Skeletal muscle tissue (tissue), 4 donors: Measurements from ENCODE around the gene NUP214. TPM values are rescaled to one million over a fixed set of nuclear protein-coding genes. Genes with fewer than 3 reads are reported as not detected.
"Not testable (repeated sequence)": the region's sequence is repeated elsewhere in the genome, so short reads cannot be mapped to it uniquely, and the experiment has no call there.

ENCODE experiments used
- H3K27ac ChIP-seq: one replicate; pipeline ENCODE4 v1.7.0; 2013; ENCODE audit warnings: mild to moderate bottlenecking, low read depth, low read length, inconsistent platforms
- H3K27me3 ChIP-seq, 3 donors: one replicate each; pipeline ENCODE4 v1.7.0; 2013; ENCODE audit warnings: low read length in 3 of 3; ENCODE audit not compliant: control insufficient read depth in 3 of 3, insufficient read depth in 3 of 3
- H3K36me3 ChIP-seq, 3 donors: one replicate each; pipeline ENCODE4 v1.7.0; 2013; ENCODE audit warnings: low read length in 3 of 3; ENCODE audit not compliant: control insufficient read depth in 3 of 3, insufficient read depth in 3 of 3
- H3K4me1 ChIP-seq, 3 donors: one replicate each; pipeline ENCODE4 v1.7.0; 2013; ENCODE audit warnings: low read length in 3 of 3, mild to moderate bottlenecking in 3 of 3; ENCODE audit not compliant: control insufficient read depth in 3 of 3, insufficient read depth in 3 of 3
- H3K4me3 ChIP-seq, 3 donors: one replicate each; pipeline ENCODE4 v1.7.0; 2013; ENCODE audit warnings: low read length in 3 of 3
- H3K9ac ChIP-seq, 3 donors: one replicate each; pipeline ENCODE4 v1.7.0; 2013; ENCODE audit warnings: low read length in 3 of 3, mild to moderate bottlenecking in 3 of 3, moderate library complexity in 2 of 3, low read depth in 1 of 3
- H3K9me3 ChIP-seq, 3 donors: one replicate each; pipeline ENCODE4 v1.7.0; 2013; ENCODE audit warnings: low read length in 3 of 3; ENCODE audit not compliant: control insufficient read depth in 3 of 3
- total RNA-seq: library from RNA; depleted of rRNA; stranded (reverse); fragments of >200 nt; gene quantifications from one replicate; pipeline ENCODE4 v1.2.3, GENCODE V29; 2014
- donor health status: Osteomylitis.

The NUP214 gene
- total RNA-seq, 1 donor from 2014 or later = 20.9 TPM

GRCh38 chr9:131203431-131204218, 78.2 kb downstream of the NUP214 start:
- H3K36me3 ChIP-seq = peaks cover 15 to 44% (median 34%) of the 10 kb centered on the region in 3 donors
- H3K4me1 ChIP-seq = no peaks in the 10 kb centered on the region
- no peaks in the 10 kb centered on the region for H3K27me3 ChIP-seq
- H3K27ac ChIP-seq = no peak overlapping the region
- no peak overlapping the region for H3K9ac ChIP-seq
- no peak overlapping the region for H3K4me3 ChIP-seq
- no peaks in the 10 kb centered on the region for H3K9me3 ChIP-seq

- Histone ChIP-seq H3K4me1 (no peaks in the 10 kb centered on the region), H3K36me3 (peaks cover 10 to 39% (median 28%) of the 10 kb centered on the region in 3 donors), H3K9me3 (no peaks in the 10 kb centered on the region), H3K9ac (no peak overlapping the region), H3K27me3 (no peaks in the 10 kb centered on the region), H3K27ac (no peak overlapping the region), H3K4me3 (no peak overlapping the region)
Observed at GRCh38 chr9:131204285-131204684, 78.9 kb downstream of the NUP214 start.

GRCh38 chr9:131206495-131206894, 81.1 kb downstream of the NUP214 start:
- Histone ChIP-seq H3K27me3 (no peaks in the 10 kb centered on the region), H3K4me1 (no peaks in the 10 kb centered on the region), H3K36me3 (peaks cover 8 to 40% (median 26%) of the 10 kb centered on the region in 3 donors), H3K9me3 (no peaks in the 10 kb centered on the region), H3K4me3 (no peak overlapping the region), H3K9ac (no peak overlapping the region), H3K27ac (no peak overlapping the region)

GRCh38 chr9:131211920-131212319, 86.5 kb downstream of the NUP214 start:
- not testable (repeated sequence) for H3K4me3 ChIP-seq, H3K27me3 ChIP-seq, H3K27ac ChIP-seq, H3K9ac ChIP-seq, H3K9me3 ChIP-seq, H3K4me1 ChIP-seq
- H3K36me3 ChIP-seq = peaks cover 3 to 18% (median 14%) of the 10 kb centered on the region in 3 donors

GRCh38 chr9:131214286-131214856, 89.0 kb downstream of the NUP214 start:
- peaks cover 0 to 6% (median 4%) of the 10 kb centered on the region in 3 donors for H3K4me1 ChIP-seq
- peaks cover 3 to 20% (median 13%) of the 10 kb centered on the region in 3 donors for H3K36me3 ChIP-seq
- peaks cover 0 to 4% (median 0%) of the 10 kb centered on the region in 3 donors for H3K9me3 ChIP-seq
- H3K27me3 ChIP-seq = no peaks in the 10 kb centered on the region
- H3K4me3 ChIP-seq = no peak overlapping the region
- H3K27ac ChIP-seq = no peak overlapping the region
- H3K9ac ChIP-seq = no peak overlapping the region

GRCh38 chr9:131214876-131215275, 89.5 kb downstream of the NUP214 start:
- H3K9ac ChIP-seq = no peak overlapping the region
- no peak overlapping the region for H3K27ac ChIP-seq
- H3K4me1 ChIP-seq = peaks cover 0 to 6% (median 4%) of the 10 kb centered on the region in 3 donors
- H3K4me3 ChIP-seq = no peak overlapping the region
- no peaks in the 10 kb centered on the region for H3K27me3 ChIP-seq
- H3K36me3 ChIP-seq = peaks cover 3 to 20% (median 10%) of the 10 kb centered on the region in 3 donors
- H3K9me3 ChIP-seq = peaks cover 0 to 4% (median 0%) of the 10 kb centered on the region in 3 donors

GRCh38 chr9:131216806-131217205, 91.4 kb downstream of the NUP214 start:
- H3K27me3 ChIP-seq = no peaks in the 10 kb centered on the region
- H3K27ac ChIP-seq = no peak overlapping the region
- peaks cover 0 to 14% (median 6%) of the 10 kb centered on the region in 3 donors for H3K36me3 ChIP-seq
- H3K9me3 ChIP-seq = peaks cover 0 to 4% (median 0%) of the 10 kb centered on the region in 3 donors
- H3K4me1 ChIP-seq = peaks cover 0 to 6% (median 4%) of the 10 kb centered on the region in 3 donors
- H3K4me3 ChIP-seq = no peak overlapping the region
- no peak overlapping the region for H3K9ac ChIP-seq

- Histone ChIP-seq H3K4me1 (peaks cover 0 to 6% (median 4%) of the 10 kb centered on the region in 3 donors), H3K36me3 (peaks cover 0 to 11% (median 6%) of the 10 kb centered on the region in 3 donors), H3K27me3 (no peaks in the 10 kb centered on the region), H3K9me3 (no peaks in the 10 kb centered on the region), H3K27ac (no peak overlapping the region), H3K9ac (peak overlapping the region in 1 of 3 donors; percentile 27), H3K4me3 (no peak overlapping the region)
Observed at GRCh38 chr9:131217331-131218031, 92.1 kb downstream of the NUP214 start.

GRCh38 chr9:131218370-131218769, 93.0 kb downstream of the NUP214 start:
- H3K27ac ChIP-seq = no peak overlapping the region
- H3K4me1 ChIP-seq = peaks cover 0 to 6% (median 4%) of the 10 kb centered on the region in 3 donors
- peaks cover 0 to 11% (median 6%) of the 10 kb centered on the region in 3 donors for H3K36me3 ChIP-seq

More at GRCh38 chr9:131218370-131218769, 93.0 kb downstream of the NUP214 start:
- Histone ChIP-seq H3K4me3 (no peak overlapping the region), H3K9me3 (no peaks in the 10 kb centered on the region), H3K27me3 (no peaks in the 10 kb centered on the region), H3K9ac (no peak overlapping the region)
